NT2/D1 (cell line): ENCODE data around the gene DRC3.

Source experiments
- DNase-seq: peaks from one replicate; pipeline ENCODE4 v3.0.0-alpha.2; 2011; ENCODE audit warnings: low read depth, low spot score
- H3K27me3 ChIP-seq: 2 replicates; pipeline ENCODE4 v1.6.0; 2011; ENCODE audit warnings: mild to moderate bottlenecking; ENCODE audit not compliant: insufficient read length, insufficient read depth
- H3K36me3 ChIP-seq: 2 replicates; pipeline ENCODE4 v1.6.1; 2011; ENCODE audit warnings: mild to moderate bottlenecking, low read length, mixed read lengths; ENCODE audit not compliant: insufficient read depth, insufficient read length
- H3K4me1 ChIP-seq: 2 replicates; pipeline ENCODE4 v1.5.1; 2011; ENCODE audit not compliant: insufficient read depth, insufficient read length
- H3K4me3 ChIP-seq: 2 replicates; pipeline ENCODE4 v1.5.1; 2011; ENCODE audit warnings: low read depth; ENCODE audit not compliant: insufficient read length
- H3K9ac ChIP-seq: 2 replicates; pipeline ENCODE4 v1.6.0; 2011; ENCODE audit warnings: low read depth; ENCODE audit not compliant: insufficient read length
- H3K9me3 ChIP-seq: 2 replicates; pipeline ENCODE4 v1.5.1; 2011; ENCODE audit warnings: mild to moderate bottlenecking, low read length; ENCODE audit not compliant: insufficient read depth
- SUZ12 ChIP-seq: IDR thresholded peaks from 2 replicates; pipeline ENCODE4 v1.6.1; 2011; ENCODE audit not compliant: insufficient read length, insufficient read depth; ENCODE audit errors: extremely low read depth
- YY1 ChIP-seq: IDR thresholded peaks from 2 replicates; pipeline ENCODE4 v1.6.1; 2011; ENCODE audit not compliant: insufficient read length, insufficient read depth
- ZNF274 ChIP-seq: IDR thresholded peaks from 2 replicates; pipeline ENCODE4 v1.6.1; 2011; ENCODE audit warnings: mild to moderate bottlenecking, low read depth, low read length

The DRC3 gene

GRCh38 chr17:18038149-18038850 lies 65.6 kb downstream of the DRC3 start:
- Histone ChIP-seq H3K4me1 (peaks cover 4% of the 10 kb centered on the region), H3K4me3 (peak overlapping the region; percentile 84), H3K9me3 (no peaks in the 10 kb centered on the region), H3K36me3 (peaks cover 2% of the 10 kb centered on the region), H3K27me3 (no peaks in the 10 kb centered on the region), H3K9ac (peak overlapping the region; percentile 91)
- no peak for TF ChIP-seq SUZ12
- TF ChIP-seq YY1: no peak
- no peak for TF ChIP-seq ZNF274
- no peak for DNase-seq

- no peak for TF ChIP-seq ZNF274
- TF ChIP-seq SUZ12: no peak
- TF ChIP-seq YY1: peak; percentile 82
- peaks cover 4% of the 10 kb centered on the region for H3K4me1 ChIP-seq
Observed at GRCh38 chr17:18038861-18039534, 66.3 kb downstream of the DRC3 start, which contains the start of the genes ATPAF2 and GID4. Gene ATPAF2, minus strand, starts transcription at chr17:18039168. Its CDS starts 155 bp downstream, at chr17:18039013. Gene GID4, plus strand, starts transcription at chr17:18039408. Its CDS starts 57 bp downstream, at chr17:18039465.

GRCh38 chr17:18039535-18040260 lies 67.0 kb downstream of the DRC3 start:
- no peak for TF ChIP-seq SUZ12
- no peak for TF ChIP-seq YY1
- TF ChIP-seq ZNF274: no peak
- Histone ChIP-seq H3K9me3 (no peaks in the 10 kb centered on the region), H3K4me1 (peaks cover 4% of the 10 kb centered on the region), H3K27me3 (no peaks in the 10 kb centered on the region), H3K4me3 (peak overlapping the region; percentile 70), H3K9ac (peak overlapping the region; percentile 84), H3K36me3 (peaks cover 2% of the 10 kb centered on the region)
- DNase-seq: no peak

More at GRCh38 chr17:18038861-18039534, 66.3 kb downstream of the DRC3 start, which contains the start of the genes ATPAF2 and GID4:
- H3K36me3 ChIP-seq: peaks cover 2% of the 10 kb centered on the region
- H3K9me3 ChIP-seq: no peaks in the 10 kb centered on the region
- DNase-seq: peak; percentile 98
- peak within 1 kb of the TSS; percentile 91 for H3K9ac ChIP-seq
- no peaks in the 10 kb centered on the region for H3K27me3 ChIP-seq
- H3K4me3 ChIP-seq: peak within 1 kb of the TSS; percentile 84

- no peaks in the 10 kb centered on the region for H3K27me3 ChIP-seq
- TF ChIP-seq YY1 (no peak), ZNF274 (no peak), SUZ12 (no peak)
- peak overlapping the region; percentile 70 for H3K4me3 ChIP-seq
- no peaks in the 10 kb centered on the region for H3K9me3 ChIP-seq
- peaks cover 4% of the 10 kb centered on the region for H3K4me1 ChIP-seq
- peaks cover 8% of the 10 kb centered on the region for H3K36me3 ChIP-seq
- no peak for DNase-seq
- H3K9ac ChIP-seq: peak overlapping the region; percentile 84
Observed at GRCh38 chr17:18040261-18040858, 67.7 kb downstream of the DRC3 start.

DNA sequence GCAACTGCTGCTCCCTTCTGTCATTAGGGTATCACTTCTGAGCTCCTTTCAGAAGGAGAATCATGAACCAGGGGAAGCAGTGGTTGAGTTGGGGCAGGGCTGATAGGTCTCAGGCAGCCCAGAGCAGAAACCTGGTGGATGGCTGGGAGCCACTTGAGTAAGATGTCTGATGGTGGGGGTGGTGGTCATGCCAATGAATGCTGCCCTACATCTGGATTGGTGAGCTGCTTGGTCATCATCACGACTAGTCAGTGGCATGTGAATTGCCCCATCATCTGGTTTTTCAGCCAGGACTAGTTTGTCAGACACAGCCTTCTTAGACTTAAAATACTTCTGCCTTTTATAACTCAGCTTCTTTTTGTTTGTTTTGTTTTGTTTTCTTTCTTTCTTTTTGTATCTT lies 69.1 kb downstream of the DRC3 start:
- TF ChIP-seq ZNF274 (no peak), SUZ12 (no peak), YY1 (no peak)
- Histone ChIP-seq H3K9ac (no peak overlapping the region), H3K4me1 (peaks cover 4% of the 10 kb centered on the region), H3K27me3 (no peaks in the 10 kb centered on the region), H3K4me3 (no peak overlapping the region), H3K9me3 (no peaks in the 10 kb centered on the region), H3K36me3 (peaks cover 8% of the 10 kb centered on the region)
- no peak for DNase-seq

GRCh38 chr17:18042983-18043382 lies 70.3 kb downstream of the DRC3 start:
- peaks cover 4% of the 10 kb centered on the region for H3K4me1 ChIP-seq
- TF ChIP-seq YY1: no peak
- TF ChIP-seq ZNF274: no peak
- TF ChIP-seq SUZ12: no peak
- no peak for DNase-seq

More at GRCh38 chr17:18042983-18043382, 70.3 kb downstream of the DRC3 start:
- Histone ChIP-seq H3K4me3 (no peak overlapping the region), H3K9me3 (no peaks in the 10 kb centered on the region), H3K27me3 (no peaks in the 10 kb centered on the region), H3K36me3 (peaks cover 14% of the 10 kb centered on the region), H3K9ac (no peak overlapping the region)
